ENCODE measurements around the gene FHOD3. TPM values are rescaled to one million over a fixed set of nuclear protein-coding genes. Genes with fewer than 3 reads are reported as not detected.

The FHOD3 gene
- total RNA-seq, 4 donors from 2014 or later: 3.5 to 40.0 (median 14.5) TPM

GRCh38 chr18:36372903-36373311 lies 75.4 kb downstream of the FHOD3 start:
- H3K27me3 ChIP-seq: no peaks in the 10 kb centered on the region
- intact Hi-C loops (cut with DNase I; ENCODE audit: low total_unique reads) (no loop called here), in situ Hi-C loops (cut with MboI; ENCODE audit: low pct_ligation_motif_present in 1 of 4, low pct_unique_long_range_greater_than_20kb in 1 of 4, low sequenced_read_pairs in 3 of 4) (no loop called here)
- H3K4me1 ChIP-seq: no peaks in the 10 kb centered on the region
- 60 to 61% methylated on average over 3 to 5 of the region's 5 CpGs for WGBS, 2 donors (ENCODE audit: low coverage in 1 of 2)
- no peak overlapping the region for H3K27ac ChIP-seq
- H3K4me3 ChIP-seq: no peak overlapping the region
- TF ChIP-seq POLR2AphosphoS5 (IDR thresholded peaks at IDR 0.05) (no peak), POLR2A (IDR thresholded peaks at IDR 0.05) (no peak), EP300 (IDR thresholded peaks at IDR 0.05; ENCODE audit: low read depth) (no peak), CTCF (IDR thresholded peaks at IDR 0.05) (no peak)
- no peaks in the 10 kb centered on the region for H3K9me3 ChIP-seq
- DNase-seq: no peak
- no peaks in the 10 kb centered on the region for H3K36me3 ChIP-seq

DNA sequence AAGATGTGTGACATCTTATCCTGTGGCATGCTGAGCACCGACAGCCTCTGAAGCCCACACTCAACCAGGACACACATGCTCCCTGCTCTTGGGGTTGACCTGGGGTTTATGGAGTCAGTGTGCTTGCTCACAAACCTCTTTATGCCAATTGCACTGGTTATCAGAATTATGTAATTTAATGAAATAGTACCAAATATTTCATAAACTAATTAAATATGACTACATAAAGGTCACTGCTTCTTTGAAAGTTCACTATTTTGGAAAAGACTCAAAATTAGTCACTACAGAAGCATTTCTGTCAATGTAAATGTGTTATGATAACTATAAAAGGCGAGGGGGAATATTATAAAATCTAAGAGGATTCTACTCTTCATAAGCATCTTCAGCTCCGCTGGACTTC lies 76.7 kb downstream of the FHOD3 start:
- no peak for DNase-seq
- intact Hi-C loops (cut with DNase I; ENCODE audit: low total_unique reads): no loop called here
- Histone ChIP-seq H3K36me3 (no peaks in the 10 kb centered on the region), H3K4me3 (no peak overlapping the region), H3K27me3 (no peaks in the 10 kb centered on the region), H3K9me3 (no peaks in the 10 kb centered on the region), H3K4me1 (no peaks in the 10 kb centered on the region), H3K27ac (no peak overlapping the region)
- 79 to 87% methylated on average over 3 of the region's 3 CpGs for WGBS, 2 donors (ENCODE audit: low coverage in 1 of 2)
- in situ Hi-C loops (cut with MboI; ENCODE audit: low pct_ligation_motif_present in 1 of 4, low pct_unique_long_range_greater_than_20kb in 1 of 4, low sequenced_read_pairs in 3 of 4): no loop called here
- TF ChIP-seq POLR2AphosphoS5 (IDR thresholded peaks at IDR 0.05): no peak
- no peak for TF ChIP-seq CTCF (IDR thresholded peaks at IDR 0.05)
- no peak for TF ChIP-seq POLR2A (IDR thresholded peaks at IDR 0.05)
- no peak for TF ChIP-seq EP300 (IDR thresholded peaks at IDR 0.05; ENCODE audit: low read depth)

GRCh38 chr18:36375118-36375517 lies 77.6 kb downstream of the FHOD3 start:
- intact Hi-C loops (cut with DNase I; ENCODE audit: low total_unique reads) (no loop called here), in situ Hi-C loops (cut with MboI; ENCODE audit: low pct_ligation_motif_present in 1 of 4, low pct_unique_long_range_greater_than_20kb in 1 of 4, low sequenced_read_pairs in 3 of 4) (no loop called here)
- H3K9me3 ChIP-seq: no peaks in the 10 kb centered on the region
- no peak overlapping the region for H3K27ac ChIP-seq
- H3K36me3 ChIP-seq: no peaks in the 10 kb centered on the region
- WGBS, 2 donors (ENCODE audit: low coverage in 1 of 2): 75 to 83% methylated on average over 3 to 5 of the region's 5 CpGs
- no peaks in the 10 kb centered on the region for H3K4me1 ChIP-seq
- TF ChIP-seq EP300 (IDR thresholded peaks at IDR 0.05; ENCODE audit: low read depth): no peak
- no peak for TF ChIP-seq POLR2A (IDR thresholded peaks at IDR 0.05)
- no peak for TF ChIP-seq CTCF (IDR thresholded peaks at IDR 0.05)
- no peak for TF ChIP-seq POLR2AphosphoS5 (IDR thresholded peaks at IDR 0.05)
- no peaks in the 10 kb centered on the region for H3K27me3 ChIP-seq
- no peak for DNase-seq
- H3K4me3 ChIP-seq: no peak overlapping the region

GRCh38 chr18:36376361-36376760 lies 78.8 kb downstream of the FHOD3 start:
- no peak for DNase-seq
- 80 to 86% methylated on average over 1 of the region's 1 CpG for WGBS, 2 donors (ENCODE audit: low coverage in 1 of 2)
- TF ChIP-seq POLR2A (IDR thresholded peaks at IDR 0.05) (no peak), EP300 (IDR thresholded peaks at IDR 0.05; ENCODE audit: low read depth) (no peak), POLR2AphosphoS5 (IDR thresholded peaks at IDR 0.05) (no peak), CTCF (IDR thresholded peaks at IDR 0.05) (no peak)
- H3K4me1 ChIP-seq: no peaks in the 10 kb centered on the region
- in situ Hi-C loops (cut with MboI; ENCODE audit: low pct_ligation_motif_present in 1 of 4, low pct_unique_long_range_greater_than_20kb in 1 of 4, low sequenced_read_pairs in 3 of 4): no loop called here
- H3K27me3 ChIP-seq: no peaks in the 10 kb centered on the region
- no peaks in the 10 kb centered on the region for H3K9me3 ChIP-seq
- no peak overlapping the region for H3K27ac ChIP-seq
- H3K4me3 ChIP-seq: no peak overlapping the region
- intact Hi-C loops (cut with DNase I; ENCODE audit: low total_unique reads): no loop called here
- no peaks in the 10 kb centered on the region for H3K36me3 ChIP-seq
